GM19023 (cell line): Measurements from ENCODE around the gene VIPR2.
"Not testable (repeated sequence)": the region's sequence is repeated elsewhere in the genome, so short reads cannot be mapped to it uniquely, and the experiment has no call there.

Experiments used
- ATAC-seq: cut with Tn5 transposase; IDR thresholded peaks from one replicate; pipeline ENCODE4 v1.9.1; 2021; ENCODE audit warnings: mild to moderate bottlenecking, moderate library complexity; ENCODE audit not compliant: unreplicated experiment

VIPR2 gene, protein sequence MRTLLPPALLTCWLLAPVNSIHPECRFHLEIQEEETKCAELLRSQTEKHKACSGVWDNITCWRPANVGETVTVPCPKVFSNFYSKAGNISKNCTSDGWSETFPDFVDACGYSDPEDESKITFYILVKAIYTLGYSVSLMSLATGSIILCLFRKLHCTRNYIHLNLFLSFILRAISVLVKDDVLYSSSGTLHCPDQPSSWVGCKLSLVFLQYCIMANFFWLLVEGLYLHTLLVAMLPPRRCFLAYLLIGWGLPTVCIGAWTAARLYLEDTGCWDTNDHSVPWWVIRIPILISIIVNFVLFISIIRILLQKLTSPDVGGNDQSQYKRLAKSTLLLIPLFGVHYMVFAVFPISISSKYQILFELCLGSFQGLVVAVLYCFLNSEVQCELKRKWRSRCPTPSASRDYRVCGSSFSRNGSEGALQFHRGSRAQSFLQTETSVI

DNA sequence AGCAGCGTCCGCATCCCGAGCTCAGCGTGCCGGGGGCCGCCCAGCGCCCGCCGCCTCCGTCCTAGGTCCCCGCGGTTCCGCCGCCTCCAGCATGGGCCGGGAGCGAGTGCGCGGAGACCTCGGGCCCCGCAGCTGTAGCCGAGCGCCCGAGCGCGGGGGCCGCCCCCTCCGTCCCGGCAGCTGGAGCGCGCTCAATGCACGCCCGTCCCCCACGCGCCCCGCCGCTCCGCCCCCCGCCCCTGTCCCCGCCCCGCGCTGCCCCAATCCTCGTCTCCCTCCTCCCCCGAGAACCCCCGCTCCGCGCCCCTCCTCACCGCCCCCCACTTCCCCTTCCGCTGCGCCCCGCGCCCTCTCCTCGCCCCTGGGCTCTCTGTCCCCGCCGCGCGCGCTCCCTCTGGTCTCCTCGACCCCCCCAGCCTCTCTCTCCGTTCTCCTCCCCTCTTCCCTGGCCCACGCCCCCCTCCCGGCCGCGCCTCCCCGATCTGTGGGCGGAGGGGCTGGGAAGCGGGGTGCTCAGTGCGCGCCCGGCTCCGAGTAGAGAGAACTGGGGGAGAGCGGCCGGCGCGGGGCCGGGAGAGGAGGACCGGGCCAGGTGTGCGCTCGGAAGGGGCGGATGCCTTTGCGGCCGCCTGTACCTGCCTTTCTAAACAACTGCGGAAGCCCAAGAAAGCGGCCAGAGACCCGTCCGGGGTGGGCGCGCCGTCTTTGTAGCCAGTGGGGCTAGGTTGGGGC lies at the start of gene VIPR2:
Gene VIPR2, minus strand, starts transcription at position 110 of the 732 bp plus-strand sequence. Its CDS starts 96 bp downstream, at position 14.
- no peak for ATAC-seq

DNA sequence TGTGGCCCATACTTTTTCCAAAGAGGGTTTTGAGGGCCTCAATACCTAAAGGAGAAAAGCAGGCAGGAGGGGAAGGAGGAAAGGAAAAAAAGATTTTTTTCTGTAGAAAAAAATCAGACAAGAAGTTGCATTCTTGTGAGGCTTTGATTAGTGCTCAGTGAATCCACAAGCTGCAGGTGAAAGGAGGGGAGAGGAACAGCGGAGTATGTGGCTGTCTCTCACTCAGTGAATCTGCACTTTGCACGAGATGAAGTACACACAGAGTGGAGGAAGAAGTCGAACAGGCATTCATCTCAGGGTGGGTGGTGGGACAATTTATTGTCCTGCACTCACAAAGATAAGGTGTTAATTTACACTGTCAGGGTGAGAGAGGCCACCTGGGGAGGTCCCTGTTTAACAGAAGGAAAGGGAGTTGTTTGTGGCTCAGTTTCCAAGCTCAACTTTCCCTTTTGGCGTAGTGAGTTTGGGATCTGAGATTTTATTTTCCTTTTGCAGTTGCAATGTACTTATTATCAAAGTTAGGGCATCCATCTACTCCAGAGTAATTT lies 49.0 kb upstream of the VIPR2 start:
- ATAC-seq, result no peak

DNA sequence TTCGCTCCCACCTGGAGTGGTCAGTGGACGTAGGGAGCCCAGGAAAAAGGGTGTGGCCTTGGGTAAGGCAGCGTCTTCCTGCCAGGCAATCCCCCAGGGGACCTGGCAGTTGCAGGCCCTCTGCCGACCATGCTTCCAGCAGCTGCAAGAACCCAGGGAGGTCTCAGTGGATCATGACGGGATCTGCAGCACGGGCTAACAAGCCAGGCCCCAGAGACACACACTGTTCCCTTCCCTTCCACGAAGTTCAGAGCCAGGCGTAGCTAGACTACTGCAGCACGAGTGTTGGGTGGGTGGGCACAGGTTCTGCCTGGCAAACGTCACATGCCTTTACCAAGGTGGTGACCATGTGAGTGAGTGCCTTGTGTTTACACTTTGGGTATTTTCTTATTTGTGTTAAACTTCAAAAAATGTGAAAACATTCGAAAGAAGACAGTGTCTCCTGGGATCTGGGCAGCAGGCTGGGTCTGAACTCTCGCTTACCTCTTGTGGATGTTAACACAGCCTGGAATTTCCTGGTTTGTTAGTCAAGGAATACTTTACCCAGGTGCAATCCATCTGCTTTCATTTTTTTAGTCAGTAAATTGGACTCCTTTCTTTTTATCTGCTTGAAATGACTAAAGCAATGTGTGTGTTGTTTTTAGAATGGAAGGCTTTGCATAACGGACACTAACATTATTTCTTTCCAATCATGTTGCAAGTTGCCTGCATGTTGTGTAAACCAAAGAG lies 48.2 kb upstream of the VIPR2 start:
- ATAC-seq, result no peak

DNA sequence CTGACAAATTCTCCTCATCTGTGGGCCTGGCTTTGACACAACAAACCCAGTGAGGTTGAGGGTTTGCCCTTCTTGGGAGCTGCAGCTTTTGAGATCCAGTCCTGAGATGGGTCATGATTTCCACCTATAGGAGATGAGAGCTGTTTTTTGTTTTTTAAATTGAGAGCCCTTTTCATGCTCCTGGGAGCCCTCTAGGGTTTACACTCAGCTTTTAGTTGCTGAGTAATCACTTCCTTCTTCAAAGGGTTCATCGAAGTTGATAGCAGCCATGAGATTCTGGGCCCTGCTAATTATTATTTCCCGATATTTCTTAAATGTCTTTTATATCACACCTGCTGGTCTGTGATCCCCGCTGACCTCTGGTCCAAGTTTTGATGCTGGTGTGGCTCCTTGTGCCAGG lies 47.3 kb upstream of the VIPR2 start:
- ATAC-seq, result no peak

DNA sequence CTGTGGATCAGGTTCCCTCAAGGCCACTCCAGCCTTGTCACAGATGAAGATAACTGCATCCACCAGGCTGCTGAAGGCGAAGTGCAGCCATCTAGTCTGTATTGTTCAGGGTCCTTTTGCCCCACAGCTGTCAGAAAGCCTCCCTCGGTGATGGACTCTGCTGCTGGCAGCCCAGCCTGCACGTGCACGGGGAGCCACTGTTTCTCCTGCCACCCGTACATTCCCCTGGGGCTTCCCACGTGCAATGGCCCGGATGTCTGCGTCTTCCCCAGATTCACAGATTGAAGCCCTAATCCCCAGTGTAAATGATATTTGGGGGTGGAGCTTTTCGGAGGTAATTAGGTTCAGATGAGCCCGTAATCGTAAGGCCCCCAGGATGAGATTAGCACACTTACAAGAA lies 46.6 kb upstream of the VIPR2 start:
- ATAC-seq, result no peak

DNA sequence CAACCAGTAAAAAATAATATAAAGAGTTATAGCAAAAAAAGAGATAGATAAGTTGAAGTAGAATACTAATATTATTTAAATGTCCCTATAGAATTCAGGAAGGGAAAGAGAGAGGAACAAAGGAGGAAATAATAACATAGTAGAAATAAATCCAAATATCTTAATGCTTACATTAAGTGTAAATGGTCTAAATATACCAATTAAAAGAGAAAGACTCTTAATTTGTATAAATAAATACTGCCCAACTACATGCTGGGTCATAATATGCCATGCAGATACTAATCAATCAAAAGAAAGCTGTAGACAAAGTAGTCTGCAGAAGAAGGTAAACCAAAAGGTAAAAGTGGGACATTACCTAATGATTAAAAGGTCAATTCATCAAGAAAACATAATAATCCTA lies 43.3 kb upstream of the VIPR2 start:
- ATAC-seq, result no peak

DNA sequence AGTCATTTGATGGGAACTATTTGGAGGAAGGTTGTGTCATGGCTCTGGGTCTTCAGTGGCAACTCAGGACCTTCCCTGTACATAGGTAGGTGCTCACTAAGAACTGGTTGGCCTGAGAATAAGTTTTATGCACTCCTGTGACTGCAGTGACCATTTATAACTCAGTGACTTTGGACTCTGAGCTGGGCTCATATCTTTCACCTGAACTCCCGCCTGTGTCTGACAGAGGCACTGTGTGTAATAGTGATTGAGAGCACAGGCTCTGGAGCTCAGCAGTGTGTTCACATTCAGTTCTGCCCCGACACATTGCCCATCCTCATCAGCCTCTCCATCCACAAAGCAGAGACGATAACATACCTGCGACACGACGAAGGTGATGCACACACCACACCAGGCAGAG lies 34.6 kb upstream of the VIPR2 start:
- no peak for ATAC-seq

DNA sequence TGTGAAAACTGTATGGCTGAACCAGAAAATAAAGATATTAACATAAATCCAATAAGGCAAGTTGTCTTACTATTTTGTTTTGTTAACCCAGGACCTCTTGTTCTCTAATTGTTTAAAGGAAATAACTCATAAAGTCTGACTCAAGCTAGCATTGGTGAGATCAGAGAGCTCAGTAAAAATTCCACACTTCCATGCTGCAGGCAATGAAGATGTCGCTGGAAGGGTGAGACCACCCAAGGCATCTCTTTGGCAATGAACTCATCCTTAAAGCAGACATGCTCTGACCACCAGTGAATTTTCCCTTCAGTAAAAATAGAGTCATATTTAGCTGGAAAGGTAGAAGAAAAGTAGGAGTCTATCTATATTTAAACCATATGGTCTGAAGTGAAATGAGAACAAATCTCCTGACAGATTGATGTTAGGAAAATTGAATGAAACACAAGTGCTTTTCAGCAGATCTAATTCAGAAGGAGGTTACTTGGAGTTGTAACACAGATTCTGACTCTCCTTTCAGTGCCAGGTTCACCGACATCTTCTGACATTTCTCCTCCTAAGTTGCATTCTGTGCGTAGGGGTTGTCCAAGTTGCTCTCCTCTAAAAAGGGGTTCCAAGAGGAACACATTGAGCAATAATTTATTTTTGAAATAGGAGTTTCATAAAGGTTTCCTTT lies 32.8 kb upstream of the VIPR2 start:
- no peak for ATAC-seq

DNA sequence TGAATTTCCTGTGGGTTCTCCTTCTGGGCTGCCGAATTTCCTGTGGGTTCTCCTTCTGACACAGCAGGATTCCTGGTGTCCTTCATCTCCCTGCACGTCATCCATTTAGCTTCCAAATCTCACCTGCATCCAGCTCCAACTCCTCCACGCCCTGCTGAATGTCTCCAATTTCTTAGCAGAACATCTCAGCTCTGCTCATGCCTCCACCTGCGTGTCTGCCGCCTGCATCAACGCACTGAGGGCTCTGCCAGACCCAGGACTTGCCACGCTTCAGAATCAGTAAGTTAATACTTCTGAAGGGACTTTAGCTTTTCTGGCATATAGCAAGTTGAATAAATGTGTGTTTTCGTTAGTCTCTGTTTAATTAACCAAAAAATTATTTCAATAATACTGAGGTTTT lies 31.1 kb upstream of the VIPR2 start:
- no peak for ATAC-seq

DNA sequence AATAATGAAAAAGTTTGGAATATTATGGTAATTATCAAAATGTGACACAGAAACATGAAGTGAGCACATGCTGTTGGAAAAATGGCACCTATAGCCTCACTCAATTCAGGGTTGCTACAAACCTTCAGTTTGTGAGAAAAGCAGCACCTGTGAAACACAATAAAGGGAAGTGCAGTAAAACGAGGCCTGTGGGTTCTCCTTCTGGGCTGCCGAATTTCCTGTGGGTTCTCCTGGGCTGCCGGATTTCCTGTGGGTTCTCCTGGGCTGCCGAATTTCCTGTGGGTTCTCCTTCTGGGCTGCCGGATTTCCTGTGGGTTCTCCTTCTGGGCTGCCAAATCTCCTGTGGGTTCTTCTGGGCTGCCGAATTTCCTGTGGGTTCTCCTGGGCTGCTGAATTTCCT lies 30.4 kb upstream of the VIPR2 start:
- ATAC-seq, result not testable (repeated sequence)

DNA sequence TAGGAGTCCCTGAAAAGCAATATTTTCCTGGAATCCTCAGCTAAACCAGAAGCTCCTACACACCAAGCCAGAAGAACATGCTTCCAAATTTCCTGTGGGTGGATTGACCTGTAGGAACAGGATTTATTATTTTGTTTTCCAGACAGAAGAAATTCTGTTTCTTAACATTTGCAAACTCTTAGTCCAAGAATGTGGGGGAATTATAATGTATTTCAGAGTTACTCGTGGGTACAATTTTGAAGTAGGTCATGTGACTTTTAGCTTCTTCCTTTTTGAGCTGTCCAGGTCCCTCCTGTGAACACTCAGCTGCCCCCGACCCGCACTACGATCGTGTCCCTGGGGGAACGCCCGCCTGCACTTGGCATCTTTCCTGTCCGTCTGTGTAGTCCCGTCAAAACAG lies 27.7 kb upstream of the VIPR2 start:
- no peak for ATAC-seq

DNA sequence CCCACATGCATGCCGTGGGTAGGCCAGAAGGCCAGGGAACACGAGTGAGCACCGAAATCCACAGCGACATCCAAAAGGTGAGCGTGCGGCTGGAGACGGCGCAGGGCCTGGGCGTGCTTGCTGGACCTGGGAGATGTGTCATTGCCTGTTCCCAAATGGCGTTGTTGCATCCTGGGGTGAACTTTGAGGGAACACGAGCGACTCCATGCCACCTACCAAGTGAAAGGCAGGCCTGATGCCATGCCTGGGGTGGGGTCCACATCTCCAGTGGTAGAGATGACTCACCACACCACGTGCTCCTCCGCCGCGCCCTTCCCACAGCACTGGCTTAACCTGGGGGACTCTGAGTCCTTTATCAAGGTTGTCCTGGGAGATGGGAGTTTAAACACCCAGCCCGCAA lies 24.7 kb upstream of the VIPR2 start:
- no peak for ATAC-seq

DNA sequence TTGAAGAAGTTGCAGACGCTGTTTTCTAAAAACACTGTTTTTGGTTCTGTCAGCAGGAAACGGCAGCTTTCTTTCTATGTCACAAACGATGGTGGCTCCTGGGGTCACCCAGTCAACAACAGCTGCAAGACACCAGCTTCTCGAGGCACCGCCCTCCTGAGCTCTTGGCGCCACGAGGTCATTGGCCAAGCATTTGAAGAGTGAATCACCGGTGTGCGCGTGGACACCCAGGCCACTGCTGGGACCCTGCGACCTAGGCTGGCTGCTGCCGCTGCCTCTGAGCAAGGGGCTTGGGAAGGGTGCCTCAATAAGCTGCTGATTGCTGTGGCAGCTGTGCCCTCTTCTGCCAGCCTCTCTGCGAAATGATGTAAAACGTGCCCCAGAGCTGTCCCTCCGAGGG lies 22.5 kb upstream of the VIPR2 start:
- no peak for ATAC-seq

DNA sequence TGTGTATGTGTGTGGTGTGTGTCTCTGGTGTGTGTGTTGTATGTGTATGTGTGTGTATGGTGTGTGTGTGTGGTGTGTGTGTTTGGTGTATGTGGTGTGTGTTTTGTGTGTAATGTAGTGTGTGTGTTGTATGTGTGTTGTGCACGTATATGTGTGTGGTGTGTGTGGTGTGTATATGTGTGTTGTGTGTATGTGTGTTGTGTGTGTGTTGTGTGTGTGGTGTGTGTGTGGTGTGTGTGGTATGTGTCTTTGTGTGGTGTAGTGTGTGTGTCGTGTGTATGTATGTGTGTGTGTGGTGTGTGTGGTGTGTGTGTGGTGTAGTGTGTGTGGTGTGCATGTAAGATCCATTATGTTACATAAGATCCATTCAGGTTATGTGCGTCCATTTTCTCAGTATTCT lies 21.9 kb upstream of the VIPR2 start:
- ATAC-seq, result no peak

DNA sequence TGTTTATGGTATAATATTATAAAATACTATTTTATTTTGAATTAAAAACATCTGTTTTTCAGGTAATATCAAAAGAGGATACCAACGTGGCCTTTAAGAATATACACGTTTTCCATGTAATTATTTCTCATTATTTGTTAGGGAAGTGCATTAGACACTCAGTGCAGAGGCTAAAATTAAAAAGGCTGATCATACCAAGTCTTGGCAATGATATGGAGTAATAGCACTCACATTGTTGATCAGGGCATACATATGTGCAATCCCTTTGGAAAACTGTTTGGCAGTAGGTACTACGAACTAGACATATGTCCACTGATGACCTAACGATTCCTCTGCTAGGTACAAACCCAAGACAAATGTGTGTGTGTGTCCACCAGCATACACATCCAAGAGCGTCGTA lies 20.7 kb upstream of the VIPR2 start:
- no peak for ATAC-seq

DNA sequence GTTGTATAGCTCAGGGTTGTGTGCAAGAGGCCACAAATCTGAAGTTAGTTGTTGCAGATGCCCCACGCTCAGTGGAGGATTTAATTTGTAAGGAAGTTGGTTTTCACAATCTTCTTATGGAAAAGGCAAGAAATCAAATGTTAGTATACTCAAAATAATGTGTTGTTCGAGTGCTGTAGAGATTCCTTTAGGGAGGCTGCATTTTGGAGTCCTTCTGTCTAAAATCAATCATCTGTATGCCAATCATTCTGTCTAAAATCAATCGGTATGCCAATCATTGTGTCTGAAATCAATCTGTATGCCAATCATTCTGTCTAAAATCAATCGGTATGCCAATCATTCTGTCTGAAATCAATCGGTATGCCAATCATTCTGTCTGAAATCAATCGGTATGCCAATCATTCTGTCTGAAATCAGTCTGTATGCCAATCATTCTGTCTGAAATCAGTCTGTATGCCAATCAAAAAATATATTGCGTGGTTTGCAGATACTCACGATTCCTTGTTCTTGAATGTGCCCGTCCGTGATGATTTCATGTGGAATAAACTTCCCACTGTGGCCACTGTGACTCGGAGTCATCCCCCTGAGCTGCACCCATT lies 19.1 kb upstream of the VIPR2 start:
- not testable (repeated sequence) for ATAC-seq

DNA sequence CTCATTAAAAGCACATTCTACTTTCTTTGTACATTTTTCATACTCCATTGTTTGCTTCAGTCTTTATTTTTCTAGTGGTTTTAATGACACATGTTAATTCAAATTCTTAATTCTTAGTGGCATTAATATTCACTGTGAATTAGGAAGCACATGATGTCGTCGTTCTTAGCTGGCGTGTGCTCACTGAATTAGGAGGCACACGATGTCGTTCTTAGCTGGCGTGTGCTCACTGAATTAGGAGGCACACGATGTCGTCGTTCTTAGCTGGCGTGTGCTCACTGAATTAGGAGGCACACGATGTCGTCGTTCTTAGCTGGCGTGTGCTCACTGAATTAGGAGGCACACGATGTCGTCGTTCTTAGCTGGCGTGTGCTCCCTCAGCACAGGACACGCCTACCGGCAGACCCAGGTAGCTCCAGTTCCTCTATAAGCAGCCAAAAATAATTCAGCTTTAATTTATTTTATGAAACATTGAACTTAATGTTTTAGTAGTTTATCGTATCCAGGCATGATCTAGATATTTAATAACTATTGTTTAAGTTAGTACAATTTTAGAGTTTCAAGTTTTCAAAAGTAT lies 17.5 kb upstream of the VIPR2 start:
- ATAC-seq, result not testable (repeated sequence)

DNA sequence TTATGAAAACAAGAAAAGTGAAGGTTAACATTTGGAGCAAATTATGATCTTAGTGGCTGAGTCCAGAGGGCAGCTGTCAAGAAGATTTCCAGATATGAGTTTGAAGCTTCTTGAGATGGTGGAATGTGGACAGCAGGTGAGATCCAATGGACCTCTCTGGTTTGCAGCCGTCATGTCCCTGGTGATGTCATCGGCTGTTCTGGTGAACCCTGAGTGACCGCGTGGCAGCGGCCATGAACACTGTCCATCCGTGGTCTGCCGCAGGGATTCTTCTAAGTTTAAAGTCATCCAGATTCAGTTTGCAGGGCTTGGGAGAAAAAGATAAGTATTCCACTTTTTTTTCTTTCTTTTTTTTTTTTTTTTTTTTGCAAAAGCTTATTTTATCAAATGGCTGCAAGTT lies 15.8 kb upstream of the VIPR2 start:
- ATAC-seq, result no peak

DNA sequence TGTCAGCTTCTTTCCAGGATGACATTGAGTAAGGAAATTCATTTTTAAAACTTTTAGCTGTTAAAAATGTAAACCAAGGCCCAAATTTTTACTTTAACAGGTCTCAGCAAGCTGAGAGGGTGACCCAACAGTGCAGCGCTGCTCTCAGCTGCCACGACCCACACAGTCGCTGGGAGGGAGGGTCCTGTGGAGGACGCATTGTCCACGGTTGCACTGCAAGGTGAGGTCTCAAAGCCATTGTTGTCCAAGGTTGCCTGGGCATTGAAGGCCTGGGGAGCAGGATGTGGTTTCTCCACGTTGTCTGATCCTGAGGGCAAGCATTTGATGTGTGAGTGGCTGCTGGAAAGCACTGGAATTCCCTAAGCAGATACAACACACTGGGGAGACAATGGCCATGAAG lies 15.1 kb upstream of the VIPR2 start:
- ATAC-seq, result no peak

DNA sequence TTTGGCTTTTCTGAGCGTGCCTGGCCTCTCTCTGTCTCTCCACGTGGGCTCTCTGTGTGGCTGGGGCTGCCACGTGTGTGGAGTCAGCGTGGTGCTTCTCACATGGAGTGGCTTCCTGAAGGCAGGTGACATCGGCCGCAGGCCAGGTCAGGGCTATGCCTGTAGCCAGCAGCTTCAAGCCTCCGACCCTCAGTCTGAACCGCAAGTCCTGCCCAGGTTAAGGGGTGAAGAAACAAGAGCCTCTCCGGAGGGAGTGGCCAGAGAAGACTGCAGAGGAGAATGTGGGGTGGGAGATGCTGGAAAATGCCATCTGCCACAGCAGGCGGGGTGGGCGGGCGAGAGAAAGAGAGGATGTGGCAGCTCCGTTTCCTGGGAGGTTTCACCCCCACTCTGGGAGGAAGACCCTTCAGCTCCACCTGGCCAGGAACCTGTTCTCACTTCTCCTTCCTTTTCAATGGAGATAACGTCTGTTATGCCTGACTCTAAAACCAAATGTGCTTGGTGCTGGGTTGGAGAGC lies 14.3 kb upstream of the VIPR2 start:
- no peak for ATAC-seq
